Hematopoietic multipotent progenitor cell treated with erythropoietin and hydrocortisone succinate and interleukin-3 and kit ligand, for 6 days (in vitro differentiated cells): Measurements from ENCODE around the gene COMMD4.

Experiments
- DNase-seq: peaks from one replicate; pipeline ENCODE4 v3.0.0-alpha.2; 2015

Gene COMMD4

GRCh38 chr15:75357976-75358673 lies 22.3 kb downstream of the COMMD4 start:
- no peak for DNase-seq

DNA sequence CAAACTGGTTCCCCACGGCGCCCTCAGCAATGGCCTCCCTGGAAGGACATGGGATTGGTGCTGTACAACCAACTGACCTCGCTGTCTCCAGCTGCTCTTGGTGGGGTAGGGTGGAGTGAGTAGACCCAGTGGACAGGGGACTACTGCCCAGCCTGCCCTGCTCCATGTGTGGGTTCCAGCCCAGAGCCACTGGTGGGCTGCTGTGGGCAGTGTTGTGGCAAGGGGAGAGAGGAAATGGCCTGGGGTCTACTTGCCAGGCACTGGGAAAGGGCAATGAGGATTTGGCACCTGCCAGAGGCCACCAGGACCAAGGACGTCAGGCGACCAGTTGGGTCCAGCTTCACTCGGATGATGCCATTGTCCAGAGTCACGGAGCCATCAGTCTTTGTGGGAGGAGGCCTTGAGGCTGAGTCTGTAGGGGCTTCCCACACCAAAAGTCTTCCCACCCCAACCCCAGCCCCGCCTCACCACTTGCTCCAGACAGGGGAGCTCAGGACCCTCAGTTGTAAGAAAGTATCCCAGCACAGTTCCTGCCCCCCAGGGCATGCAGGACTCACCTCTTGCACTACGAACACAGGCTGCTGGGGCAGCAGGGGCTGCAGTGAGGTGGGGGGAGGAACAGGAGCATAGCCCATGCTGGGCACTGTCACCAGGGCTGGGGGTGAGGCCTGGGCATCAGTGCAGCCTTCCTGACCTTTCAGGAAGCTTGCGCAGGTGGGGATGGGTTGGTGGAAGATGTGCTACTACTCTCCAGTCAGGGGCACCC lies 23.1 kb downstream of the COMMD4 start:
- DNase-seq, result no peak

DNA sequence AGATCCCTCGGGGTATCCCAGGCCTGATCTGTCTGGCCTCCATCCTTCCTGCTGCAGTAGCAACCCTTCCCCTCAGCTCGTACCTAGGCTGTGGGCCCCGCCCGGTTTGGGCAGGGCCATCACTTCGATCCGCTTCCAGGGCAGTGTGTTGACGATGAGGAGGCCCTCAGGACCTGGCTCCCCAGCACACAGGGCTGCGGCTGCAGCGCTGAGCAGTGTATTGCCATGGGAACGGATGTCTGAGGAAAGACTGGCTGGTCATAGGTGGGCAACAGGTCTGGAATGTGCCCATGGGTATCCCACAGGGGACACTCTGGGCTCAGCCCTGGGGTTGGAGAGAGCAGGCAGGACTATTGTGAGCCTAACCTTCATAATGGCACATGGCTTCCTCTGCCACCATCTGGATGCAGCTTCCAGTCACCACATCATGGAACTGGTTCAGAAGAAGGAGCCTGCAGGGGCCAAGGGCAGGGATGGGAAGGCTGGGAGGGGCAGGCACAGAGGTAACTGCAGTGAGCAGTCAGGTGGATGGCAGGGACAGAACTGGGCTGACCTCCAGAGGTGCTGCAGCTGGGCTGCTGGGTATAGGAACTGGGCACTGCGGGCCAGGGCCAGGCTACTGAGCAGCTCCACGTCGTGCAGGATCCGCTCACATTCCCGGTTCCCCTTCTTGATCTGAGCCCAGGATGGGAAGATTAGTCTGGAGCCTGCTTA lies 23.8 kb downstream of the COMMD4 start:
- no peak for DNase-seq

DNA sequence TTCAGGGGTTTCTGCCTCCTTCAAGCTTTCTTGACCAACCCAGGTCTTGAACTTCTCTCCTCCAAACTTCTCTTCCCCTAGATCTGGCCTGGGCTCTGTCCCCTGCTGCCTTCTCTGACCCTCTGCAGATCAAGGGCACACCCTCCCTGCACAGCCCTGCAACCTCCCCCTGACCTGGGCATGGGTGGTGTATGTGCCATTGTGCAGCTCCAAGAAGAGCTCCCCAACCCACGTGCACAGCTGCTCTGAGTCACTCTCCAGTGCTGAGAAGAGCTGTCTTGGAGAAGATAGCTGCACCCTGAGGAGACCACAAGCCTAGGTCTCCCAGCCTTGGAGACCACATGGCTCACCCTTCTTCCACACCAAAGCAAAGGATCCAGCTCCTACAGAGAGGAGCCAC lies 24.5 kb downstream of the COMMD4 start:
- DNase-seq, result peak; percentile 49

- DNase-seq, result no peak
Observed at GRCh38 chr15:75360856-75361255, 25.0 kb downstream of the COMMD4 start.

GRCh38 chr15:75361361-75361988 lies 25.6 kb downstream of the COMMD4 start:
- no peak for DNase-seq

- DNase-seq, result no peak
Observed at GRCh38 chr15:75361989-75362641, 26.3 kb downstream of the COMMD4 start.

- DNase-seq, result no peak
Observed at GRCh38 chr15:75362642-75363249, 26.9 kb downstream of the COMMD4 start.

GRCh38 chr15:75363786-75364185 lies 27.9 kb downstream of the COMMD4 start:
- no peak for DNase-seq

DNA sequence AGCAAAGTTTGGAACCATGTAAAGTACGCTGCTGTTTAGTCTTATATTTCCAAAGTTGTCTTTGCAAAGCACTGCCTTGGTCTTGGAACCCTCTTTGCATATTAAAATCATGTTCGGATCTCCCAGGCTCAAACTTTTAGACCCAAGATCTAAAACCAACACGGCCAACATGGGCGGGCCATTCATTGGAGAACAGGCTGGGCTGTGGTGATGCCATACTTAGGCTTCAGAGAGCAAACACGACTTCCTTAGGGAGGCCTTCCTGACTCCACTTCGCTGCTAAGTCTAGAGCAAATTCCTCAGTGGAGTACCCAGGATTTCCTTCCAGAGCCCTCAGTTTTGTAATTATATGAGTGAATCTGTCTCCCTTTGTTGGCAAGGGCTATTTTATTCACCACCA lies 29.0 kb downstream of the COMMD4 start:
- no peak for DNase-seq

DNA sequence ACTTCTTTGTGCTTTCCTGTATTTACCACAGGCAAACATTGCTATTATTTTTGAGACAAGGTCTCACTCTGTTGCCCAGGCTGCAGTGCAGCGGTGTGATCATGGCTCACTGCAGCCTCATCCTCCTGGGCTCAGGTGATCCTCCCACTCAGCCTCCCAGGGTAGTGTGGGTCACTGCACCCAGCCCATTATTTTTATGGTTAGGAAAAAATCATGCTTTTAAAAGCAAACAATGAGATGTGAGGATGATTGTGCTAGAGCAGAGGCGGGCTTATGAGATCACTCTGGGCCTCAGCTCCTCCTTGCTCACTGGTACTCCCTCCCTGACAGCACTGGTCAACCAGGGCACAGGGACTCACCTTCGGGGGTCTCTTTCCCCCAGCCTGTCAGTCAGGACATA lies 30.3 kb downstream of the COMMD4 start:
- DNase-seq, result no peak

DNA sequence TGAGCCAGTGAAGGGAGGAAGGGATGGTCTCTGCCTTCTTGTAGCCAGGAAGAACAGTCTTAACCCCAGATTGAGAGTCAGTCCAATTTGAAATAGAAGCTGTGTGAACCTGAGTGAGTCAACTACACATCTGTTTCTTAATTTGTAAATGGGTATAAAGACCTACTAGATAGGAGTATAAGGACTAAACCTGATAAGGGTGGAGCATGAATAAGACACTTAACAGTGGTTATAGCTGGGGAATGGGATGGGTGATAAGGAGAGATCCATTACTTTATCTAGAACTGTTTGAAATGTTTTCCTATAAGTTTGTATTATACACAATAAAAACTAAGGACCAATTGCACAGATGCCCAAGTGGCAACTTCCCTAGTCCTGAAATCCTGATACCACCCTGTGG lies 31.1 kb downstream of the COMMD4 start:
- DNase-seq, result peak; percentile 75

- DNase-seq, result no peak
Observed at GRCh38 chr15:75367406-75367912, 31.6 kb downstream of the COMMD4 start.

DNA sequence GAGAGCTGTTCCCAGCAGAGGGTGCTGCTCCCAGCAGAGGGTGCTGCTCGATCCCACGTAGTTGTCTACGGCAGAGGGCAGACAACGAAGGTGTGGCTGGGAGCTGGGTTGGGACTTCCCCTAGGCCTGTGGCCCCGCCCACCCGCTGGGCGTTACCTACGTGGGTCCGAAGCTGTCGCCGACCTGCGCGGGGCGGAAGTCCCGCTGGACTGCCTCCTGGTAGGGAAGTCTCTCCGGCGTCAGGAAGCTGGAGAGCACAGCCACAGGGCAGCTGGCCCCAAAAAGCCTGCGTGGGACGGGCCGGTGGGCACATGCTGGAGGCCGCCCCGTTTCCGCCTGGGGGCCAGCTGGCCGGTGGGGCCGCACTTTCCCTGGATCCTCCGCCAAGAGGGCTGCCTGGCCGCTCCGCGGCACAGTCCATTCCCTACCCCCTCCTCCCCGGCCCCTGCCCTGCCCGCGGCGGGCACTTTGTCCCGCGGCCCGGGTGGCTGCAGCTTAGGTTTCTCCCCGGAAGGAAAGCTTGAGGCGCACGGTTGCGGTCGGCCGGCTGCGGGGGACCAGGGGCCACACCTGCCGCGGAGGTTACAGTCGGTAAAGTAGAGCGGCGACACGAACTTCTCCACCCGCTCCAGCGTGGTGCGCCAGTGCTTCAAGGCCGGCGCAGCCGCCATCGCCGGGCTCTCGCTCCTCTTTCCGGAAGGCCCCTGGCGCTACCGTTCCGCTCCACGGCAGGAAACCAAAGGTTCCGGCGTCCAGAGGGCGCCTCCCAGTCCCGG lies 32.2 kb downstream of the COMMD4 start, which contains the start of gene MAN2C1:
MAN2C1 (minus strand) TSS at position 695 of the 776 bp plus-strand sequence; CDS start at position 671, 24 bp downstream.
- peak; percentile 97 for DNase-seq

GRCh38 chr15:75368689-75369239 lies 32.9 kb downstream of the COMMD4 start:
- no peak for DNase-seq

DNA sequence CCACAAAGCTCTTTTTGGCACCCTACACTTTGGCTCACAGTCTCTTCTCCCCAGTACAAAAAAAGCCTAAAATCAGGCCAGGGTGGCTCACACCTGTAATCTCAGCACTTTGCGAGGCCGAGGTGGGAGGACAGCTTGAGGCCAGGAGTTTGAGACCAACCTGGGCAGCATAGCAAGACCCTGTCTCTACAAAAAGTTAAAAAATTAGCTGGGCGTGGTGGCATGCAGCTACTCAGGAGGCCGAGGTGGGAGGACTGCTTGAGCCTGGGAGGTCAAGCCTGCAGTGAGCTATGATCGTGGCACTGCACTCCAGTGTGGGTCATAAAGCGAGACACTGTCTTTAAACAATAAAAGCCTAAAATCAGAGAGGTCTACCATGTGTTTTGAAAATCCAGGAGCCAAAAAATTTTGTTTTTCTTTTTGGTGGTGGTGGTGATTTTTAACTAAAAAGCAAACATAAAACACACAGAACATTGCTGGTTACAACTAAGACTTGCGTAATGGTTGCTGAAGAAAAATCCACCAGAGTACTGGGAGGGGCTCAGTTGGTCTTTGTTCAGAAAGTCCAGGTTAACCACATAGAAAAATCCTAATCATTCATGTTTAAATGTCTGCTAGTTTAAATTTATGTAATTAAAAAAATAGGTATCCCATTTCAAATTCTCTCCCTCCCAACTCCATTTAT lies 34.2 kb downstream of the COMMD4 start:
- DNase-seq, result no peak

- no peak for DNase-seq
Observed at GRCh38 chr15:75371486-75371885, 35.6 kb downstream of the COMMD4 start.

DNA sequence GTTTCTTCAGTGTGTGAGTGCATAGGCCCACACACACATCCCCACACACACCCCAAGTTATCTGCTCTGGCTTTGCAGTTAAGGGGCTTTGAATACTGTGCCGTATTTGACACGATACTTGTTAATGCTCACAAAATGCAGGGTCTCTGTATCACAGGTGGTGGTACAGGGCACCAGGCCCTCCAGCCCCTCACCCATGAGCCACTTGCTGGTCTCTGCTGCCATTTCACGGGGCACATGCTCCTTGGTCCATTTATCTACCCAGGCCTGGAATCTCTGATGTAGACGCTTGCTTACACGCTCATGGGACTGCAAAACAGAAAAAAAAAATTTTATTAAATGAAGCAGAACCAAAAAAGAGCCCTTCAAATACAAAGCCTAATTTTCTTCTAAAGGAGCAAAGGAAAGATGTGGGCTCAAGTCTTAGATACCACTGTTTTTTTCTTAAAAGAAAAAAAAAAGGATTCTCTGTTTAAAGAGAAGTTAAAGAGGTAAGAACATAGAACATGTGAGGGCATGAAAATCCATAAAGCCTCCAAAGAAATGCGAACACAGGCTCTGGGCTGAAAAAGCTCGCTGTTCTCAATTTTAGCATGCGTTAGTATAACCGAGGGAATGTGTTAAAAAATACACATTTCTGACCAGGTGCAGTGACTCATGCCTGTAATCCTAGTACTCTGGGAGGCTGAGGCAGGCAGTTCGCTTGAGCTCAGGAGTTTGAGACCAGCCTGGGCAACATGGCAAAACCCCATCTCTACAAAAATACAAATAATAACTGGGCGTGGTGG lies 36.2 kb downstream of the COMMD4 start:
- no peak for DNase-seq

DNA sequence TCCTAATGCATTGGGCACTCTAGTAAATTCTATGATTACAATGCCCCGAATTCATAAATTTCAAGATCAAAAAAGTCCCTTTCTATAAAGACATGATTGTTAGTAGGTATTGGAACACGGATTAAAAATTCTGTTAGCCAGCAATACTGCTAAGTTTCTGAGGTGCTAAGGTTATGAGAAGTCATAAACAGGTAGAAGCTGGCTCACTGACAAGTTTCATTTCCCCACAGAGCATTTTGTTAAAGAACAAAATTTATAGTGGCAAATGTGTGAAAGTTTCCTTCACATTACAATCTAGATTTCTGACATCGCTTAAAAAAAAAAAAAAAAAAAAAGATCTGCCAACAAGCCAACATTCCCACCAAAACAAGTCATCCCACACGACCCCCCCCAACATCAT lies 44.9 kb downstream of the COMMD4 start:
- no peak for DNase-seq
